Right lobe of liver (tissue), 4 donors: ENCODE results near the gene HINT2.

Experiments
- CTCF ChIP-seq, 4 donors: fragments of 200-600 bp in 3 of 4; fragments of 450-650 bp in 1 of 4; IDR thresholded peaks; one replicate each; pipeline versions ENCODE4 v1.5.1 to v1.8.0; 2016 to 2022; ENCODE audit warnings: antibody characterized with exemption in 4 of 4, mild to moderate bottlenecking in 2 of 4
- POLR2A ChIP-seq: fragments of 450-650 bp; IDR thresholded peaks from one replicate; pipeline ENCODE4 v1.6.1; 2017; ENCODE audit warnings: antibody characterized with exemption, mild to moderate bottlenecking
- donor health status: DM: no; HTN: no; CAD: no.
- donor health status: DM: no; HTN: no; CAD: no.
- donor health status: DM: no; HTN: yes; CAD: no.

GRCh38 chr9:35816708-35817107 is 1.9 kb upstream of the HINT2 start:
- no peak for TF ChIP-seq POLR2A
- TF ChIP-seq CTCF (IDR thresholded peaks at IDR 0.05): no peak
